ENCODE data around the gene MYH1. TPM values are rescaled to one million over a fixed set of nuclear protein-coding genes. Genes with fewer than 3 reads are reported as not detected.

The MYH1 gene
- total RNA-seq, 1 donor: not detected

DNA sequence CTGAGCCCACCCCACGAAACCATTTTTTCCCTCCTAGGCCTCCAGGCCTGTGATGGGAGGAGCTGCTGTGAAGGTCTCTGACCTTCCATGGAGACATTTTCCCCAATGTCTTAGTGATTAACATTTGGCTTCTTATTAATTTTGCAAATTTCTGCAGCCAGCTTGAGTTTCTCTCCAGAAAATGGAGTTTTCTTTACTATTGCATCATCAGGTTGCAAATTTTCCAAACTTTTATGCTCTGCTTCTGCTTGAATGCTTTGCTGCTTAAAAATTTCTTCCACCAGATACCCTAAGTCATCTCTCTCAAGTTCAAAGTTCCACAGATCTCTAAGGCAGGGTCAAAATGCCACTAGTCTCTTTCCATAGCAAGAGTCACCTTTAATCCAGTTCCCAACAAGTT, 36.1 kb downstream of the MYH1 start:
- no peak overlapping the region for H3K4me3 ChIP-seq (ENCODE audit: low read depth, low read length)
- TF ChIP-seq, protein P1, sequence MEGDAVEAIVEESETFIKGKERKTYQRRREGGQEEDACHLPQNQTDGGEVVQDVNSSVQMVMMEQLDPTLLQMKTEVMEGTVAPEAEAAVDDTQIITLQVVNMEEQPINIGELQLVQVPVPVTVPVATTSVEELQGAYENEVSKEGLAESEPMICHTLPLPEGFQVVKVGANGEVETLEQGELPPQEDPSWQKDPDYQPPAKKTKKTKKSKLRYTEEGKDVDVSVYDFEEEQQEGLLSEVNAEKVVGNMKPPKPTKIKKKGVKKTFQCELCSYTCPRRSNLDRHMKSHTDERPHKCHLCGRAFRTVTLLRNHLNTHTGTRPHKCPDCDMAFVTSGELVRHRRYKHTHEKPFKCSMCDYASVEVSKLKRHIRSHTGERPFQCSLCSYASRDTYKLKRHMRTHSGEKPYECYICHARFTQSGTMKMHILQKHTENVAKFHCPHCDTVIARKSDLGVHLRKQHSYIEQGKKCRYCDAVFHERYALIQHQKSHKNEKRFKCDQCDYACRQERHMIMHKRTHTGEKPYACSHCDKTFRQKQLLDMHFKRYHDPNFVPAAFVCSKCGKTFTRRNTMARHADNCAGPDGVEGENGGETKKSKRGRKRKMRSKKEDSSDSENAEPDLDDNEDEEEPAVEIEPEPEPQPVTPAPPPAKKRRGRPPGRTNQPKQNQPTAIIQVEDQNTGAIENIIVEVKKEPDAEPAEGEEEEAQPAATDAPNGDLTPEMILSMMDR (IDR thresholded peaks at IDR 0.05; ENCODE audit: insufficient read depth, low read length): no peak
- no peak for DNase-seq (ENCODE audit: low read depth)

DNA sequence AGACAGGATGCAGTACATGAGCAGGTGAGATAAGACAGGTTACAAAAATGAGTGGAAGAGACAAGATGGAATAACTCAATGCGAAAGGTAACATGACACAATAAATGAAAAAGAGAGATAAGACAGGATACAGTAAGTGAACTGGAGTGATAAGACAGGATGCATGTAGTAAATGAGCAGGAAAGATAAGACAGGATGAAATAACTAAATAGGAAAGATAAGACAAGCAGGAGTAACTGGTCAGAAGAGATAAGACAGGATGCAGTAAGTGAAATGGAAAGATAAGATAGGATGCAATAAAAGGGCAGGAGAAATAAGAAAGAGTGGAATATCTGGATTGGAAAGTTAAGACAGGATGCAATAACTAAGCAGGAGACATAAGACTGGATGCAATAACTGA, 40.6 kb downstream of the MYH1 start:
- H3K4me3 ChIP-seq (ENCODE audit: low read depth, low read length): no peak overlapping the region
- no peak for DNase-seq (ENCODE audit: low read depth)
- TF ChIP-seq, protein P1 (IDR thresholded peaks at IDR 0.05; ENCODE audit: insufficient read depth, low read length): no peak

- DNase-seq (ENCODE audit: low read depth): no peak
- H3K4me3 ChIP-seq (ENCODE audit: low read depth, low read length): no peak overlapping the region
- TF ChIP-seq, protein P1 (IDR thresholded peaks at IDR 0.05; ENCODE audit: insufficient read depth, low read length): no peak
These were observed 43.8 kb downstream of the MYH1 start for GRCh38 chr17:10474536-10474935.

GRCh38 chr17:10471858-10472257, 46.5 kb downstream of the MYH1 start:
- TF ChIP-seq, protein P1 (IDR thresholded peaks at IDR 0.05; ENCODE audit: insufficient read depth, low read length): no peak
- DNase-seq (ENCODE audit: low read depth): peak; percentile 6

GRCh38 chr17:10469459-10469858, 48.9 kb downstream of the MYH1 start, which contains the start of gene MYH4:
MYH4 (minus strand) TSS chr17:10469559; CDS start chr17:10466745, 2,814 bp downstream.
- DNase-seq (ENCODE audit: low read depth): no peak
- H3K4me3 ChIP-seq (ENCODE audit: low read depth, low read length): no peak within 1 kb of the TSS
- TF ChIP-seq, protein P1 (IDR thresholded peaks at IDR 0.05; ENCODE audit: insufficient read depth, low read length): no peak

More at GRCh38 chr17:10471858-10472257, 46.5 kb downstream of the MYH1 start:
- no peak overlapping the region for H3K4me3 ChIP-seq (ENCODE audit: low read depth, low read length)

DNA sequence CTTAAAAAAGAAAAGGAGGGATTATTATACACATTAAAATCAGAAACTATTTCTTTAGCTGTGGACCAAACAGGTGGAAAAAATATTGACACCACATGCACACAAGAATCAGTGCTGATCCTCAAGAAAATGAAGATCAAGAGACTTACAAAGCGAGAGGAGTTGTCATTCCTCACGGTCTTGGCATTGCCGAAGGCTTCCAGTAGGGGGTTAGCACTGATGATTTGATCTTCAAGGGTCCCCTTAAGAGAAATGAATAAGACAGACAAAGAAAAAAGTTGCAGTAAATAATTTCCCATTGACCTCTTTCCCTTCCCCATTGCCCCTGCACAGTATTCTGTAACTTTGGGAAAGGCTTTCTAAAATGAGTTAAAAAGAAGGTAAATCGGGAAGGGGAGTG, 54.9 kb downstream of the MYH1 start:
- TF ChIP-seq, protein P1 (IDR thresholded peaks at IDR 0.05; ENCODE audit: insufficient read depth, low read length): no peak
- H3K4me3 ChIP-seq (ENCODE audit: low read depth, low read length): no peak overlapping the region
- DNase-seq (ENCODE audit: low read depth): no peak

GRCh38 chr17:10460062-10460461, 58.3 kb downstream of the MYH1 start:
- no peak overlapping the region for H3K4me3 ChIP-seq (ENCODE audit: low read depth, low read length)
- TF ChIP-seq, protein P1 (IDR thresholded peaks at IDR 0.05; ENCODE audit: insufficient read depth, low read length): no peak
- no peak for DNase-seq (ENCODE audit: low read depth)

Data from fibroblast of the aortic adventitia (primary cell).